ENCODE measurements around the gene GRIN2B. TPM values are rescaled to one million over a fixed set of nuclear protein-coding genes. Genes with fewer than 3 reads are reported as not detected.

The GRIN2B gene
- total and polyA plus RNA-seq, 7 donors, result under 0.01 TPM; not detected in 6

DNA sequence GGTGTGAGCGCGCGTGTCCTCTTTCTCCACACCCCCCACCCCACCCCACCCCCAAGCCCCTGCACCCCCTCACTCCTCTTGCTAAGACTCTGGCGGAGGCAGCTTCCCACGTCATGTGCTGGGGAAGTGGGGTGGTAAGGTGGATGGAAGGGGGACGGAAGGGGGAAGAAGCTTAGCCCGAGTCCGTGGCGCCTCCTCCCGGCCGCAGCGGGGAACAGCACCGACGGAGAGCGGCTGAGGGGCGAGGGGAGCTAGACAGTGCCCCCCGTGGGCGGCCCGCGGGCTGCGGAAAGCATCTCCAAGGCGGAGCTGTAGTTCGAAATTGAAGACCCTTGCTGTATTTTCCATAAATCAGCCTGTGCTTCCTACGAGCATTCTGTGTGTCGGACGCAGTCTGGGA, 588 bp upstream of the GRIN2B start:
- ATAC-seq, result no peak
- no peak overlapping the region for H3K27ac ChIP-seq
- H3K9me3 ChIP-seq, result no peaks in the 10 kb centered on the region
- peaks cover 3 to 60% (median 22%) of the 10 kb centered on the region in 3 donors for H3K27me3 ChIP-seq (ENCODE audit: insufficient read depth in 3 of 3, low read length in 2 of 3)
- intact Hi-C loops (cut with DNase I), result no loop called here
- no peaks in the 10 kb centered on the region for H3K4me1 ChIP-seq
- DNase-seq, result no peak
- 4% methylated on average over 21 to 26 of the region's 26 CpGs for WGBS, 3 donors
- H3K36me3 ChIP-seq (ENCODE audit: insufficient read depth in 1 of 2, low read depth in 1 of 2), result no peaks in the 10 kb centered on the region
- peak overlapping the region; percentile 41 for H3K4me3 ChIP-seq
- TF ChIP-seq, protein P1, sequence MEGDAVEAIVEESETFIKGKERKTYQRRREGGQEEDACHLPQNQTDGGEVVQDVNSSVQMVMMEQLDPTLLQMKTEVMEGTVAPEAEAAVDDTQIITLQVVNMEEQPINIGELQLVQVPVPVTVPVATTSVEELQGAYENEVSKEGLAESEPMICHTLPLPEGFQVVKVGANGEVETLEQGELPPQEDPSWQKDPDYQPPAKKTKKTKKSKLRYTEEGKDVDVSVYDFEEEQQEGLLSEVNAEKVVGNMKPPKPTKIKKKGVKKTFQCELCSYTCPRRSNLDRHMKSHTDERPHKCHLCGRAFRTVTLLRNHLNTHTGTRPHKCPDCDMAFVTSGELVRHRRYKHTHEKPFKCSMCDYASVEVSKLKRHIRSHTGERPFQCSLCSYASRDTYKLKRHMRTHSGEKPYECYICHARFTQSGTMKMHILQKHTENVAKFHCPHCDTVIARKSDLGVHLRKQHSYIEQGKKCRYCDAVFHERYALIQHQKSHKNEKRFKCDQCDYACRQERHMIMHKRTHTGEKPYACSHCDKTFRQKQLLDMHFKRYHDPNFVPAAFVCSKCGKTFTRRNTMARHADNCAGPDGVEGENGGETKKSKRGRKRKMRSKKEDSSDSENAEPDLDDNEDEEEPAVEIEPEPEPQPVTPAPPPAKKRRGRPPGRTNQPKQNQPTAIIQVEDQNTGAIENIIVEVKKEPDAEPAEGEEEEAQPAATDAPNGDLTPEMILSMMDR (IDR thresholded peaks at IDR 0.05), result no peak

DNA sequence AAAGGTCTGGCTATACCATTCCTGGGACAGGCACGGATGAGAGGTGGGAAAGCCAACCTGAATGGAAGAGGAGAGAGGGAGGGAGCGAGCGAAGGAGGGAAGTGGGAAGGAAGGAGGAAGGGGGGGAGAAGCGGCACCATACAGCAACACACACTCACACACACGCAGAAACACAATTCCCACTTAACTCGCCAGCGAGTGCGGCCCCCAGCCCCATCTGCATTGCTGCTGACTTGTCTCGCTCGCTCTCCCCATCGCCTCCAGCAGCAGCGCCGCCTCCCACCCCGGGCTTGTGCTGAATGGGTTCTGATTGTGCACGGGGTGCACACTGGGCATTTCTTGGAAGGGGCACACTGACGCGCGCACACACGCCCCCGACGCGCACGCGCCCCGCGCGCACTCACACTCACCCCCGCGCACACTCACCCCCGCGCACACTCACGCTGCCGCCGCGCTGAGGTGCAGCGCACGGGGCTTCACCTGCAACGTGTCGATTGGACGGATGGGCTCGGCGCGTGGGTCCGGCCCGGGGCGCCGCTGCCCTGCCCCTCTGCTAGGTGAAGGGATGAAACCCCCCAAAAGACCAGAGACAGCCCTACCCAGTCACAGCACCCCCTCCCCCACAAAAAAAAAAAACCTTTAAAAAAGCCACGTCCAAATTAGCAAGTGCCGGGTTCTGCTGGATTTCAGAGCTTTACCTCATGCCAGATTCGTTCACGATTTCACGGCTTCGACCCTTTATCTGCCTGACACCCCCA, 685 bp downstream of the GRIN2B start:
- peaks cover 3 to 63% (median 22%) of the 10 kb centered on the region in 3 donors for H3K27me3 ChIP-seq (ENCODE audit: insufficient read depth in 3 of 3, low read length in 2 of 3)
- intact Hi-C loops (cut with DNase I), result no loop called here
- no peaks in the 10 kb centered on the region for H3K36me3 ChIP-seq (ENCODE audit: insufficient read depth in 1 of 2, low read depth in 1 of 2)
- H3K27ac ChIP-seq, result no peak overlapping the region
- WGBS, 3 donors, result 1% methylated on average over 33 to 53 of the region's 53 CpGs
- no peaks in the 10 kb centered on the region for H3K4me1 ChIP-seq
- H3K9me3 ChIP-seq, result no peaks in the 10 kb centered on the region
- TF ChIP-seq, protein P1 (IDR thresholded peaks at IDR 0.05), result no peak
- ATAC-seq (no peak), DNase-seq (no peak)
- peak overlapping the region; percentile 41 for H3K4me3 ChIP-seq

DNA sequence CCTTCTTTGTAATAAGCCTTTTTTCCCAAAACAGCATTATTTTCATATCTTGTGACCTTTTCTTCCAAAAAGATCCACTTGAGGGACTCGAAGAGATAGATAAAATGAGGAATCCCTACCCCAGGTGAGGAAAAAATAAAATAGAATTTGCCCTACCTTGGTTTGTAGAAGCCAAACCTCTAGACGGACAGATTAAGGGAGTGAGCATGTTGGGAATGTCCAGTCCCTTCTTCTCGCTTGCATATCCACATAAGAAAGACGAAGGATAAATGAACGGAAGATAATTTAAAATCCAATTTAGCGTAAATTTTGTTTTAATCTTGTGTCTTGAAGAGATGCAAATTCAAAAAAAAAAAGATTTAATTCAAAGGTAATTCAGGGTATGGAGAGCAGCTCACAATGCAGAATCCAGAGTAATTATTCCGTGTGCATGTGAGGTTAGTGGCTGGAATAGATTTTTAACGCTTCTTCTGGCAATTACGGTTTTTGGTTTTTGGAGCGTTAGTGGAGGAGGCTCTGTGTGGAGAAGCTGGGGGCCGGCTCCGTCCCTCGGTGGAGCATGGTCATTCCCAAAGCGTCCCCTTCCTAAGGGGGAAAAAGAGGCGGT, 1.5 kb downstream of the GRIN2B start:
- TF ChIP-seq, protein P1 (IDR thresholded peaks at IDR 0.05), result no peak
- no peak for ATAC-seq
- intact Hi-C loops (cut with DNase I), result no loop called here
- Histone ChIP-seq H3K4me1 (no peaks in the 10 kb centered on the region), H3K27me3 (ENCODE audit: insufficient read depth in 3 of 3, low read length in 2 of 3) (peaks cover 3 to 63% (median 22%) of the 10 kb centered on the region in 3 donors), H3K9me3 (no peaks in the 10 kb centered on the region), H3K4me3 (no peak overlapping the region), H3K27ac (no peak overlapping the region), H3K36me3 (ENCODE audit: insufficient read depth in 1 of 2, low read depth in 1 of 2) (no peaks in the 10 kb centered on the region)
- DNase-seq, result no peak
- 30% methylated on average over 15 of the region's 15 CpGs for WGBS, 3 donors

DNA sequence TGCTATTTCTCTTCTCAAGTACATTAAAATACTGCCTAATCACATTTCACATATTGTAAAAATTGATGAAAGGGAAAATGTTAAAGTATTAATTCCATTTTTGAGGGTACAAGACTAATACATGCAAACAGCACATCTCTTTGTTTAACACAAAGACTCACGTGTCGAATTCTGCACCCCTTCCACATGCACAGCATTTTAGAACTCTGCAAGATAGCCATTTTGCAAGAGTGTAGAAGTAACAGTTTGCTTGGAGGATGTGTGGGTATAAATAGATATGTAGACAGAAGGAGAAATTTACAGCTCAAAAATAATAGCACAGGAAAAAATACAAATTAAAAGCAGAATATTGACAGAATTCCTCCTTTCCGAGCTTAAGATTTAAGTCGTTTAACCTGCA, 2.5 kb downstream of the GRIN2B start:
- Histone ChIP-seq H3K4me3 (no peak overlapping the region), H3K27me3 (ENCODE audit: insufficient read depth in 3 of 3, low read length in 2 of 3) (peaks cover 7 to 63% (median 22%) of the 10 kb centered on the region in 3 donors), H3K9me3 (no peaks in the 10 kb centered on the region), H3K4me1 (no peaks in the 10 kb centered on the region), H3K36me3 (ENCODE audit: insufficient read depth in 1 of 2, low read depth in 1 of 2) (no peaks in the 10 kb centered on the region), H3K27ac (no peak overlapping the region)
- TF ChIP-seq, protein P1 (IDR thresholded peaks at IDR 0.05), result no peak
- DNase-seq (no peak), ATAC-seq (no peak)
- intact Hi-C loops (cut with DNase I), result no loop called here
- 75 to 90% (median 86%) methylated on average over 4 of the region's 4 CpGs for WGBS, 3 donors
